Right lobe of liver (tissue), 4 donors: ENCODE measurements around the gene LRMDA.

Experiments
- POLR2A ChIP-seq: fragments of 450-650 bp; IDR thresholded peaks from one replicate; pipeline ENCODE4 v1.6.1; 2017; ENCODE audit warnings: antibody characterized with exemption, mild to moderate bottlenecking
- TF ChIP-seq, protein P1 (sequence below), 4 donors: fragments of 200-600 bp in 3 of 4; fragments of 450-650 bp in 1 of 4; IDR thresholded peaks; one replicate each; pipeline versions ENCODE4 v1.5.1 to v1.8.0; 2016 to 2022; ENCODE audit warnings: antibody characterized with exemption in 4 of 4, mild to moderate bottlenecking in 2 of 4
- donor health status: DM: no; HTN: no; CAD: no.
- donor health status: DM: no; HTN: no; CAD: no.
- donor health status: DM: no; HTN: yes; CAD: no.

GRCh38 chr10:75703191-75703854, 271.9 kb downstream of the LRMDA start:
- TF ChIP-seq, protein P1, sequence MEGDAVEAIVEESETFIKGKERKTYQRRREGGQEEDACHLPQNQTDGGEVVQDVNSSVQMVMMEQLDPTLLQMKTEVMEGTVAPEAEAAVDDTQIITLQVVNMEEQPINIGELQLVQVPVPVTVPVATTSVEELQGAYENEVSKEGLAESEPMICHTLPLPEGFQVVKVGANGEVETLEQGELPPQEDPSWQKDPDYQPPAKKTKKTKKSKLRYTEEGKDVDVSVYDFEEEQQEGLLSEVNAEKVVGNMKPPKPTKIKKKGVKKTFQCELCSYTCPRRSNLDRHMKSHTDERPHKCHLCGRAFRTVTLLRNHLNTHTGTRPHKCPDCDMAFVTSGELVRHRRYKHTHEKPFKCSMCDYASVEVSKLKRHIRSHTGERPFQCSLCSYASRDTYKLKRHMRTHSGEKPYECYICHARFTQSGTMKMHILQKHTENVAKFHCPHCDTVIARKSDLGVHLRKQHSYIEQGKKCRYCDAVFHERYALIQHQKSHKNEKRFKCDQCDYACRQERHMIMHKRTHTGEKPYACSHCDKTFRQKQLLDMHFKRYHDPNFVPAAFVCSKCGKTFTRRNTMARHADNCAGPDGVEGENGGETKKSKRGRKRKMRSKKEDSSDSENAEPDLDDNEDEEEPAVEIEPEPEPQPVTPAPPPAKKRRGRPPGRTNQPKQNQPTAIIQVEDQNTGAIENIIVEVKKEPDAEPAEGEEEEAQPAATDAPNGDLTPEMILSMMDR (IDR thresholded peaks at IDR 0.05) = no peak
- TF ChIP-seq POLR2A = no peak
